HG03521 (cell line): ENCODE results near the gene HYAL2.

Experiments
- ATAC-seq: cut with Tn5 transposase; IDR thresholded peaks from one replicate; pipeline ENCODE4 v1.9.1; 2021; ENCODE audit warnings: mild to moderate bottlenecking, moderate library complexity; ENCODE audit not compliant: unreplicated experiment

The HYAL2 gene

DNA sequence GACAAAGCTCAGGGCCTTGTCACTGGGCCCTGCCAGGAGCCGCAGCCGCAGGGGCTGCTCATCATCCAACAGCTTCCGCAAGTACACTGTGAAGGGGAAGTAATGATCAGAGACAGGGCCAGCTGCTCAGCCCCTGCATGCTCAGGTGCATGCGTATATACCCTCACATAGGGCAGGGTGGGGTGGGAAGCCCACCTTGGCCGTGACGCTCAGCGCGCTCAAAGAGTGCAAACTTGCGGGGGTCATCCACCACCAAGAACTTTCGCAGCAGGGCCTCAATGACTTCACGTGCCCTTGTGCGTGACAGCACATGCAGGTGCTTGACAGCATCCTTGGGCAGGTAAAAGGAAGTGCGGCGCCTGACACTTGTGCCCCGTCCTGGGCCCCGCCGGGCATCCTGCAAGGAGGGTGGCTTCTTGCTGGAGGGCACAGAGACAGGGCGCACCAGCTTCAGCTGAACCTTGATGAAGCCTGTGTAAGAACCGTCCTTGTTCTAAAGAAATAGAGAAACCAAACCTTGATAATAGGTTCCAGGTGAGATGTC lies 8.9 kb upstream of the HYAL2 start:
- ATAC-seq = no peak

DNA sequence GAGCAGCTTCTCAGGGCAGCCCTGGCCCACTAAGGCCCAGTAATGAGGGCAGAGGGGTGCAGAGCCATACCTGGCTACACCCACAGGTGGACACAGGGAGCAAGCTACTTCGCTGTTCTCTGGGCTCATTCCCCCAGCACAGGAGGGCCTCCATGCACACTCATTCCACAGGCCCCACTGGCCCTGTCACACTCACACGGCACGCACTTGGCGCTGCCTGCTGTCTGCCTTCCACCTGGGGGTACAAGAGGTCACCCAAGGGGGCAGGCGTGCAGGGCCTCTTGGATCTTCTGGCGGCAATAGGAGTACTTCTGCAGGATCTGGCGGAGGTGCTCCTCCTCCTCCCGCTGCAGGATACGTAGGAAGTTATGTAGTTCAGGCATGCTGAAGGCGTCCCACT lies 7.8 kb upstream of the HYAL2 start:
- no peak for ATAC-seq

DNA sequence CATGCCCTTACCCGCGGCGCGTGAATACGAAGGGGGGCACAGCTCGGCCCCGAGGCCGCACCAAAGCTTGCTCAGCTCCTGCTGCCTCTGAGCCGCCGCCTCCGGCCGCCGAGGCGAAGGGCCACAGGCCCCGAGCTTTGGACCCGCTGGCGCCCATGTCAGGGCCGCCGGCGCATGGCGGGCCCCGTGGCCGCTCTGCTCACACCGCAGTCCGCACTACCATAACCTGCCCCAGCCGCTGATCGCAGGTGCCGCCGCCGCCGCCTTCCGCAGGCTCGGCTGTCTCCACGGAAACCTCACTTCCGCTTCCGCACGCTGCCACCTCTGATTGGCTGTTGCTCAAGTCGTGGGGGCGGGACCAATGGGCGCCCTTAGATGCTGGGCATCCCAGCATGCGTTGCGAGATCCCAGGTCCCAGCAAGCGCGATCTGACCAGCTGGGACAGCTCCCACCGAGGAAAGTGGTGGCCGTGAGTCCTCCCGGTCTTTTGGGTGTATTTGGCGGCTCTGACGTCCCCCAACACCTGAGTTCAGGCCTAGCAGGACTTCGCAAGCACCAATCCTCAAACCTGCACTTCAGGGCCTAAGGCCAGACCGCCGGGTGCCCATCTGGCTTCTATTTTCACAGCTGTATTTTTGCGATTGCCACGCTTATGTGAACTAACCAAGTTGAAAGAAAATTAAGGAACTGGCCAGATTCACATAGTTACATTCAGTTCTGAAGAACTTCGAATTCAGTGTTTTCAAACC lies 5.6 kb upstream of the HYAL2 start, which contains the start of gene TUSC2:
TSS of gene TUSC2 (minus strand) at position 281 of the 749 bp plus-strand sequence. CDS start at position 157, 124 bp downstream.
- ATAC-seq = peak; percentile 78

DNA sequence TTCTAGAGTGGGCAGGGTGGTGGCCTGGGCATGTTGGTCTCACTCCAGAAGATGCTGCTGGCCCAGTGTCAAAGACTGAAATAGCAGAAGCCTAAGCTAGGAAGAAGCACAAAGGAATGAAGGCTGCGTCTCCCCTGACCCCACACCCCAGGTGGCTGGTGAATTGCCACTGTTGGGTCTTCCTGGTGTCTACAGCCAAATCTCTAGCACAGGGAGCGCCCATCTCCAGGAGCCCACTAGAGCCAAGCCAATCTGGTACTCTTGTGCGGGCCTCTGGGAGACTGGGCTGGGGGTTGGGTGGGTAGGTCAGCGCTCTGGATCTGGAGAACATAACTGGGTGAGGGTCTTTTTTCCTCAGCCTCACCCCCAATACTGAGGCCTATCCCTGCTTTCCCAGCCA lies 4.6 kb upstream of the HYAL2 start:
- no peak for ATAC-seq

DNA sequence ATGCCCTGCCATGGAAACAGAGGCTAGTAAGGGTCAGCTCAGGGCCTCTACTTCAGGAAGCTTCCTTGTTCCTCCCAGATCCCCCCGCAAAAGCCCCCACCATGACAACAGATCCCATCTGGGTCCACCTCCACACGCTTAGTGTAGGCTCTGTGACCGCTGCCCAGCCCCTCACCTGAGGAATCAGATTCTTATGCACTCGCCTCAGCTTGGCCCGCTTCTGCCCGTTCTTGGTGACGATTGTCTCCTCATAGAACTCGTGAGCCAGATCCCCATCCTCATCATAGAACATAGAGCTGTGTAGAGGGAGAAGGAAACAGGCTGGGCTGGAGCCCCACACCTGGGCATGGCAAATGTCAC lies 3.6 kb upstream of the HYAL2 start:
- no peak for ATAC-seq

DNA sequence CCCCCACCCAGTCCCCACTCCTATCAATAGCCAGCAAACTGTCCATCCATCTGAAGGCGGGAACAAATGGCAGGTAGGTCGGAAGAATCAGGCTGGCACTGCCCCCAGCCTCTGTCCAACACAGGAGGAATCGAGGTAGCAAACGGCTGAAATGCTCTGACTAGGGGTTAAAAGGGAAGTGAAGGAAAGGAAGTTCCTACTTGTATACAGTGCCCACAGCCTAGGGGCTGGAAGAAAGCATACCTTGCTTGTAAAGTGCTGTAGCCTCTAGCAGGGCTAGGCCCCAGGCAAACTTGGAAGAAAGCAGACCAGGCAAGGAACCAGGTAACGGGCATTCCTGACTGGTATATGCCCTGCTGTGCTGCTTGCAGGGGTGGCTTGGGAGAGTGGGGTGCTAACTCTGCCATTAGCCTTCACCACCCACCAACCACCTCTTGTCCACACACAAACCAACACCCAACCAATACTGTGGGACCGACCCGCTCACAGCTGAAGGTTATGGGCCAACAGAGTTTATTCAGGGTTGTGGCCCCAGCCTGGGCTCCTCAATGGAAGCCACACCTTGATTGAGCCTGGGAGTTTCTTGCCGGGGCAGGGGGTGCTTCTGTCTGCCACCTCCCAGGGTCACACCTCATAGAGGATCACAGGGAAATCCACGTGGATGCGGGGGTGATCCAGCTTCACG lies 3.1 kb upstream of the HYAL2 start:
- no peak for ATAC-seq

DNA sequence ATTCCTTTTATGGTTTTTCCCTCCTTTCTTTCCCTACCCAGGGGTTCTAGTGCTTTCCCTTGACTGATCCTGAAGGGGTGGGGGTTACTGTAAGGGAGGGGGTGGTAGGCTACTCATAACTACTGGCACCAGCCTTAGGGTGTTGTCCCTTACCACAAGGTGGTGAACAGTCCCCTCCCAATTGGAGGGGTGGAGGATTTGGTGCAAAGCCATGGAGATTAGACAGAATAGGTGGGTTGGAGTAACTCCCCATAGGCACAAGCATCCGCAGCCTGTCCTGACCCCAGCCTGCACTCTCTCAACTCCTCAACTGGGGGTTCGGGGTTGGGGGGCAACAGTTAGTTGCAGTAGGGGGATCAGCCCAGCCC lies 2.6 kb upstream of the HYAL2 start:
- no peak for ATAC-seq

DNA sequence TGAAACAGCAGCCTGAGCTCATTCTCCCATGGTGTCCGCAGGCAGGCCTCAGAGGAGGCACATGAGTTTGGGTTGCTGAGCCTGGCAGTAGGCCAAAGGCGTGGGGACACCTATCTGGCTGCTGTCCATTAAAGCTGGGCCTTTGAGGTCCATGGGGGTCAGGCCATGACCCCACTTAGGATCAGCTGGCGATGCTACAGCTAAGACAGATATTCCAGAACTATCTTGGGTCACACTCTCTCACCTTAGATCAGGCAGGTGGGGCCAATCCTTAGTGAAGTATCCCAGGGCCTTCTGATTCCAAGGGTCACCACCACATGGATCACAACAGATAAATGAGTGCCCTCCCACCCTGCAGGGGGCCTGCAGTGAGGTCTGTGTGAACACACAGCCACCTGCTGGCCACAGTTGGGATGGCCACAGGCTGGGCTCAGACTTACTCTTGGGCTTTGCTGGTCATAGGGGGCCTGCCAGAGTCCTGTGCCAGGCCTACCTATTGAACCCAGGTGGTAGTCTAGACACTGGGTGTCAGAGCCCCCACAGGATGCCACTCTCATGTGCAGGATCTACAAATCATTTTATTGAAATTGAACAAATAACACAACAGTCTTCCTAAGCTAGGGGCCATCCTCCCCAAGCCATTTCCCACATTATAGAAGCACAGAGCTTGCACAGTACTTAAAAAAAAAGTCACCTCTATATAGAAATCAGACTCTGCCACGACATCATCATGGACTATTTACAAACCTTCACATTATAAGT lies 2.0 kb upstream of the HYAL2 start:
- no peak for ATAC-seq

DNA sequence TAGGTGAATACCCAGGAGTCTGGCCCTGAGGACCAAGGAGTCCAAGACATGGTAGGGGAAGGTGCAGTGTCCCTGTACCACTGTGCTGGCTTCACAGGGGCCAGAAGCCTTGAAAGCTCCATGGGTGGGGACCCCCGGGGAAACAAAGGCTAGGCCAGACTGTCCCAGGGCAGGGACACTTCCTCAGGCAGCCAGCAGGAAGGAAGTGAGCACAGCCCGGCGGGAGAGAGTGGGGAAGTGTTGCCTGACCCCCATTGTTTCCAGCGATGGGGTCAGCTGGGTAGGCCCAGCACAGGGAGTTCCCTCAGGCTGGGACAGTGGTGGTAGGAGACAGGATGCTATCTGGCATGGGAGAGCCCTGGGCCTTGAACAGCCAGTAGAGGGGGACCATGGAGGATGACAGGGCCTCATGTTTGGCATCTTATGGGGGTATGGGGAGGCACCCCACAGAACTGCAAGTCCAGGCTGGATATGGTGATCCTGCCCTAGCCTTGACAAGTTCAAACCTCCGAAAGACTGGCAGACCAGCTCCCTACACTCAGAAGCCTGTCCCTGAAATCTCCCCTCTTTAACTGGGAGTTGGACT lies 1.2 kb upstream of the HYAL2 start:
- ATAC-seq = no peak

DNA sequence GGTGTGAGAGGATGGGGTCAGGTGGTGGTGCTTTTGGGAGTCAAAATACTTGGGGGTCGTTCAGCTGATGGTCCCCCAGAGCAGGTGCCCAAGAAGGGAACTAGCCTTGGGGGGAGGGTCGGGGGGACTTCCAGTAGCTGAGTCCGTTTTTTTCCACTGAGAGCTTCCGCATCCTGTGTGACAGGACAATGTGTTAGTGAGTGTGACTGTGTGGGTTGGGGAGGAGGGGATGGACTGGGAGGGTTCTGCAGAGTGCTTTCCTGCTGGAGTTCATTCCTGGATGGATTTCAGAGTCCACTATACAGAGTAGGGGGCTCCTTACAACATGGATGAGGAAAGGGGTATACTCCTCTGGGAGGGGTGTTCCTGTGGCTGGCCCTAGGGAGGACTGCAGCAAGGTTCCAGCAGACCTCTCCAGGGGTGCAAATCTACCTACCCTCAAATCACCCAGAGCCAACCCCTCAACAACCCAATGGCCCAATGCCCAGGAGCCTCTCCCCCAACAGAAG lies 601 bp upstream of the HYAL2 start:
- no peak for ATAC-seq

DNA sequence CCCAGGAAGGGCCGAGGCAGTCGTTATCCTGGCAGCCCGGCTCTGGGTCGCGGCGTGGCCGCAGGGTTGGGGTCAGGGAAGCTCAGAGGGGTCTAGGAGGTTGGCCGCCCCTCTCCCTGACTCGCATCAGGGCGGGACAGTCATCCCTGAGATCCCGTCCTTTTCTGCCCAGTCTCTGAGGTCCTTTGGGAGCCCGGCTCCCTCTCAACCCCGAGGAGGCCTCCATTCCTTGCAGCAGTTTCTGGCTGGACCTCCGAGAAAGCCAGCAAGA lies 495 bp downstream of the HYAL2 start:
- ATAC-seq = no peak

DNA sequence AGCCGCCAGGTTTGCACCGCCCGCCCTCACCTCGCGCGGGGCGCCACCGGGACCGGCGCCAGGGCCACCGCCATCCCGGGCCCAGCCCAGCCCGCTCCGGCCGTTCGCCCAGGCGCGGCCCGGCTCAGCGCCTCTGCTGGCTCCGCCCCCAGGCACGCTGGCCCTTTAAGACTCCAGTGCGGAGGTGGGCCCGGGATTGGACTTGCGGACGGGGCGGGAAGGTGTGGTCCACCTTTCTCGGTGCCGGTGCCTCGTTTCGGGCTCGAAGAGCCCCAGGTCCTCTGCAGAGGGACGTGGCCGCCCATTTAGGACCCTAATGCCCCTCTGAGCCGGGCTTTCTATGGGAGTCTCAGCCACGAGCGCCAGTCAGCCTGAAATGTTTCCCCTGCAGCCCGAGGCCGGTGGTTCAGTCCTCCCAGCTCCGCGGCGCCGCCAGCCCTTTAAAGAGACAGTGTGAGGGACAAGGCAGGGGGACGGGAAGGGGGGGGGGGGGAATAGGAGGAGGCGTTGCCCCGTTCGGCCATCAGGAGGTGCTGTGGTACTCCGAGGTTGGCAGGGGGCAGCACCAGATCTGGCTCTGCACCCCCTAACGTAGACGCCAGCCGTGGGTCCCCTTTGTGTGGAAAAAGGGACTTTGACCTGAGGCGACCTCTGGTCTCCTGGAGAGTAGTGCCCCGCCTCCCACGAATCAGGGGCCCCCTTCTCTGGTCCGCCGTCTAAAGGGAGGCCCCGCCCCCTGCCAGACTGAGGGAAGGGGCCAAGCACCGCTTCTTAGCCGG lies 1.0 kb downstream of the HYAL2 start:
- ATAC-seq = peak; percentile 75

DNA sequence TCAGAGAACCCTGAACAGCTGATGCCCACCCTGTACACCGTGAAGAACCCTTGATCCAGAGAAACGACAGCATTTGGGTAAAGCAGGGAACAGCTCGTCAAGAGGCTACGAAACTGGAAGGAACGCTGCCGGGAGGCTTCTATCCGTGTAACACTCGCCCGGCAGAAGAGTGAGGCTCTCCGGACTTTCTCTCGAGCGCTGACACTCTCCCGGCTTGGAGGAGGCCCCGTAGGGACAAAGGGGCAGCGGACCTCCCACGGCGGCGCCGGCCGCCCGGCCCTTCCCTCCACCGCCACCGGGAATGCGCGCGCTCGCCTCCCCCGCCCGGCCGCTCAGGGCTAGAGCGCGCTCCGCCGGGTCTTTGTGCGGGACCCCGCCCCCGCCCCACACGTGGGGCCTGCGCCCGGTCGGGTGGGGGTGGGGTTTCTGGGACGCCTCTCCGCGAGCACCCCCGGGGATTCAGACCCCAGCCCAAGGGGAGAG lies 1.7 kb downstream of the HYAL2 start:
- peak; percentile 41 for ATAC-seq

DNA sequence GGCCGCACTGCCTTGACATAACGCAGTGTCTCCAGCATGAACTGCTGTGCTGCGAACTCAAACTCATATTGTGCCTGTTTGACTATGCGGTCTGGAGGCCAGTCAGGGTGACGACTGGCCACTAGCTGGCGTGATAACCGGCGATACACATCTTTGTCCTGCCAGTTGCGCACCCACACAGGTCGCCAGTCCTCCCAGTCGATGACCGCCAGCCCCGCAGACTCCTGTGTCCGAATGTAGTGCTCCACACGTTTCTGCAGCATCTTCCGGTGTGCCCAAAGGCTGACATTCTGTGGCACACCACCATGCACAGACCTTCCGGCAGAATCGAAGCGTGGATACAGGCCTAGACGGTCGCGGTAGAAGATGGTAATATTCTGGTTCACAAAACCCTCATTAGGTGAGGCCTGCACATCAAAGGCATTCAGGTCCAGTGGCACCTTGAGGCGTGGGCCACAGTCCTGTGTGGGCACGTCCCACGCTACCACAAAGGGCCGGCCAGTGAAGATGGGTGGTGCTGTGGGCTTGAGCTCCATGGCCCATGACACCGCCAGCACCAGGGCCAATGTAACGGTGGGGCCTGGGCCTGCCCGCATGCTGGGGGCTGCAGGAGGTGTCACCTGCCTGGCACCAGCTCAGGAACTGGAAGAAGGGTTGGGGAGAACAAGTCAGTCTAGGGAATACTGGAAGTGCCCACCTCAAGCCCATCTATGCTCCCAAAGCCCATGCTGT lies 2.5 kb downstream of the HYAL2 start:
- ATAC-seq = no peak

DNA sequence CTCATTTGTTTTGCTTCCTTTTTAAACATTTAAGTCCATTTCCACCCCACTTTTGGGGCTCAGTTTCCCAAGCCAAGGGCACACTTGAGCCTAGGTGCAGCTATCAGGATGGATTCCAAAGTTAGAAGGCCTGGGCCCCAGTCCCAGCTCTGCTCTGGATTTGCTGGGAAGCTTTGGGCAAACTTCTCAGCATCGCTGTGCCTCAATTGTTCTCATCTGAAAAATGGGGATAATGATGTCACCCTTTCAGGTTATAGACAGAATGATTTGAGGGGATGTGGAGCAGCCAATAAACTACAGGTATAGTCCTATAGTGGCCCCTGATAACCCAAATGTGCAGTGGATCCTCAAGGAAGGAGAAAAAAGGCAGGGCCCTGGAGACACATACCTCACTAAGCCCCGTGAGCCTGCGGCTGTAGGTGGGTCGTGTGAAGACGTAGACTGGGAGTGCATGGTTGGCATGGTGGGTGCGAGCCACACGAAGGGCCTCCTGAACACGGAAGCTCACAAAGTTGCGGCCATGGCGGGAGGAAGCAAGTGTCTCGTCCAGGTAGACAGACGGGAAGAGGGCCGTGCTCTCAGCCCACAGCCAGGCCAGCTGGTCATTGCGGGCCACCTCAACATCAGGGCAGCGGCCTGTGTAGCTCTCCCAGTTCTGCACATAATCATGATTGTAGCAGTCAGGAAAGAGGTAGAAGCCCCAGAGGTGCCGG lies 3.2 kb downstream of the HYAL2 start:
- ATAC-seq = no peak

DNA sequence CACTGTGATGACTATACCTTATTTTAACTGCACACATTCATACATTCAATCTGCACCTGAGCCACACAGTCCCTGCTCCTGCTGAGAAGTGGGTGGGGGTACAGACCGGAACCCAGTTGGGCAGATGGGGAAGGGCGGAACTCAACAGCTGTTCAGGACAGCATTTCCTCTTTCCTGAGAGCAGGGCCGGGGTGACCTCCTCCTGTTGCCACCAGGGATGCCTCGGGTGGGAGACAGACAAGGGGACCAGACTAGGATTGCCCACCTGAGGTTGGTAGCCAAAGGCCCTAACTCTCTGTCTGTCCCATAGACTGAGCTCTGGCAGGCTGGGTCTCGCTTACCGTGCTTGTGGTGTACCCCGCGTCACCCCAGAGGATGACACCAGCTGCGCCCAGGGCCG lies 3.9 kb downstream of the HYAL2 start:
- ATAC-seq = no peak

DNA sequence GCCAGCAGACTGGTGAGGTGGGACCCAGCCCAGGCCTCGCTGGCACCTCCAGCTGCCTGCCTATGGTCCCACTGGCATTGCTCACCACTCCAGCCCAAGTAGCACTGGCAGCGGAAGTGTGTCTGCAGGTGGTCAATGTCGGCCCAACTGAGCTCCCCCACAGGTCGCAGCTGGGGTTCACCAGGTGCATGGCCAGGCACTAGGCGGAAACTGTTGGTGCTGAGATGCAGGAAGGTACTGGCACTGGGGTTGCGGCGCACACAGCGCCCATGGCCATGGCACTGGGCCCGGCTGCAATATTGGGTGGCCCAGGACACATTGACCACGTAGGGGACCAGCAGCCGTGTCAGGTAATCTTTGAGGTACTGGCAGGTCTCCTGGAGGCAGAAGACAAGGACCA lies 4.4 kb downstream of the HYAL2 start:
- no peak for ATAC-seq

DNA sequence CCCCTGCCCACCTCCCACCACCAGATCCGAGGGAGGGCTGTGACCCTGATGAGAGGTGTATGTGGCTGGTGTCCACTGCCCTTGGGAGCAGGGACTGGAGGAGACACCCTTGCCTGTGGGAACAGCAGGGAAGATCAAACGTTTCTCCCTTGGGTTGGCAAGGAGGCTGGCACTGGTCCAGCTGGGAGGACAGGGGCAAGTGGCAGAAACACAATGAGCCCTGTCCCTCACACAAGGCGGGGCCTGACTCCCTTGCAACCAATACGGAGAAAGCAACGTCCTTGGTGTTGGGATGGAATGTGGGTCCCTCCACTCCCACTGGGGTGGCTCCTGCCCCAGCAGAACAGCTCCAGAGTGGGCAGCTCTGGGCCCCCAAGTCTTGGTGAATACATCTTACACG lies 5.2 kb downstream of the HYAL2 start:
- ATAC-seq = no peak

DNA sequence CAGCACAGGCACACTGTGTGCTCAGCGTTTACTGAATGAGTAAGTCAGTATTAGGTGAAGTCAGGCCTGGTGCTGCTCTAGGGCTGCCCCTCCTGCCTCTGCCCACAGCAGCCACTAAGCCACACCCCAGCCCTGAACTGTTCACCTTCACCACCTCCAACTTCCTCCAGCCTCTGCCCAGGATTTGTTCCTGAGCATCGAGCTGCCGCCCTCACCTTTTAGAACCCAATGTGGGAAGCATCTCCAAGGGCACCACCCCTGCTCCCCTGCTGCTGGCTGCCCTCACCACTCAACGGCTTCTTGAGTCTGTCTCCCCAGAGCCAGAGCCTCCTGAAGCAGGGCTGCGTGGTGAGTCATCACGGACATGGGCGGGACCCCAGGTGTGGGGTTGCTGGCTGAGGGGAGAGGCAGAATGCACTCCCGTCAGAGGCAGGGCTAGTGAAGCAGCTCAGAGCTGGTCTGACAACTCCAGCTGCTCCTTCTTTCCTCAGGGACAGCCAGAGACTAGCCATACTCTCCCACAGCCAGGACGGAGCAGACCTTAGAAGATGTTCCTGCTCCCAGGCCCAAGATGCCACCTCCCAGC lies 5.8 kb downstream of the HYAL2 start:
- no peak for ATAC-seq
